K562 (cell line): Measurements from ENCODE around the gene SLC25A48. TPM values are rescaled to one million over a fixed set of nuclear protein-coding genes. Genes with fewer than 3 reads are reported as not detected.

ENCODE experiments used
- ATAC-seq: fragments of 200-7000 bp; cut with Tn5 transposase; 3 replicates; pipeline ENCODE4 v1.9.1; 2020; ENCODE audit warnings: moderate library complexity
- BruUV-seq: library from RNA; stranded (reverse); fragments of 400-500 nt; replicated peaks from 2 replicates; lab custom pipeline; 2021; lab: Mats Ljungman, UMichigan
- CTCF ChIA-PET: fragments of 300-600 bp; formaldehyde crosslinking; extraction: SDS; loops from one replicate; lab custom pipeline; 2021; ENCODE audit warnings: low intra/inter-chr PET ratio; lab: Yijun Ruan, JAX
- POLR2A ChIA-PET: fragments of 300-600, 350-650 bp; sonication (Branson Sonifier 250); formaldehyde crosslinking; extraction: SDS; loops from one replicate; lab custom pipeline; 2021; ENCODE audit warnings: antibody characterized with exemption, inconsistent platforms; lab: Yijun Ruan, JAX
- DNase-seq, 4 experiments: peaks; one replicate each; pipeline versions ENCODE4 v3.0.0 to v3.0.0-alpha.2; 2011 to 2018; ENCODE audit warnings: low spot score in 3 of 4, mixed read lengths in 3 of 4; ENCODE audit errors: extremely low read depth in 1 of 4
- FAIRE-seq: peaks from 2 replicates; lab custom pipeline; 2011; peaks lifted over from hg19 to GRCh38; lab: Jason Lieb, UNC
- H2AFZ ChIP-seq: 2 replicates; pipeline ENCODE4 v1.6.0; 2011; ENCODE audit warnings: low read depth, low read length, control low read depth, inconsistent platforms
- H3K27ac ChIP-seq: fragments of 200-600 bp; 3 replicates; pipeline ENCODE4 v1.8.0; 2011; ENCODE audit warnings: low read depth, mild to moderate bottlenecking, control low read depth, inconsistent platforms, low read length, moderate library complexity, mixed read lengths; ENCODE audit errors: extremely low read depth
- H3K27me3 ChIP-seq, 2 experiments: fragments of 300-600 bp in 1 of 2; 2 replicates in 1 of 2; 3 replicates in 1 of 2; pipeline versions ENCODE4 v1.6.0 to v1.8.0; 2011; ENCODE audit warnings: inconsistent platforms in 2 of 2, low read length in 2 of 2, mild to moderate bottlenecking in 1 of 2, mixed read lengths in 1 of 2, moderate library complexity in 1 of 2; ENCODE audit not compliant: control insufficient read depth in 2 of 2, insufficient read depth in 2 of 2
- H3K36me3 ChIP-seq: fragments of 300-600 bp; 3 replicates; pipeline ENCODE4 v1.8.0; 2011; ENCODE audit warnings: mild to moderate bottlenecking, low read length, inconsistent platforms; ENCODE audit not compliant: control insufficient read depth, insufficient read depth
- H3K4me1 ChIP-seq, 2 experiments: fragments of 200-600 bp in 1 of 2; replicated peaks in 1 of 2; 2 replicates in 1 of 2; 3 replicates in 1 of 2; pipeline versions ENCODE4 v1.5.1 to v1.8.0; 2011; ENCODE audit warnings: inconsistent platforms in 2 of 2, low read length in 2 of 2, mild to moderate bottlenecking in 1 of 2, mixed read lengths in 1 of 2, moderate library complexity in 1 of 2; ENCODE audit not compliant: control insufficient read depth in 2 of 2, insufficient read depth in 2 of 2
- H3K4me2 ChIP-seq: 2 replicates; pipeline ENCODE4 v1.6.1; 2011; ENCODE audit warnings: low read length, control low read depth, inconsistent platforms, mixed read lengths; ENCODE audit not compliant: insufficient read depth
- H3K4me3 ChIP-seq: fragments of 200-600 bp; sonication (generic), shearing (Covaris generic); 2 replicates; pipeline ENCODE4 v1.5.1; 2016; ENCODE audit warnings: control low read depth, inconsistent platforms
- H3K79me2 ChIP-seq: fragments of 200-600 bp; 3 replicates; pipeline ENCODE4 v1.8.0; 2011; ENCODE audit warnings: low read length, inconsistent platforms; ENCODE audit not compliant: control insufficient read depth, insufficient read depth
- H3K9ac ChIP-seq, 2 experiments: 2 replicates each; pipeline versions ENCODE4 v1.6.0 to v1.6.1; 2011; ENCODE audit warnings: low read depth in 2 of 2, low read length in 2 of 2, control low read depth in 1 of 2, inconsistent platforms in 1 of 2, mild to moderate bottlenecking in 1 of 2, mixed read lengths in 1 of 2; ENCODE audit not compliant: insufficient read depth in 1 of 2
- H3K9me1 ChIP-seq: one replicate; pipeline ENCODE4 v1.6.0; 2011; ENCODE audit warnings: inconsistent platforms, mild to moderate bottlenecking, low read length, moderate library complexity; ENCODE audit not compliant: control insufficient read depth, insufficient read depth
- H3K9me3 ChIP-seq: replicated peaks from 2 replicates; pipeline ENCODE4 v1.5.1; 2011; ENCODE audit warnings: low read depth, low read length, inconsistent platforms; ENCODE audit not compliant: control insufficient read depth, insufficient read depth
- H4K20me1 ChIP-seq: replicated peaks from 2 replicates; pipeline ENCODE4 v1.6.1; 2011; ENCODE audit warnings: low read length, inconsistent platforms, mixed read lengths; ENCODE audit not compliant: control insufficient read depth, insufficient read depth
- CEBPG ChIP-seq, 3 experiments: fragments of 200-800 bp in 1 of 3; sonication (Bioruptor generic) in 1 of 3; sonication (generic) in 1 of 3; formaldehyde crosslinking in 1 of 3; IDR thresholded peaks in 2 of 3; conservative IDR thresholded peaks in 1 of 3; 2 replicates each; pipeline versions ENCODE4 v1.6.1 to v1.8.0; 2016 to 2022; ENCODE audit warnings: missing compliant biosample characterization in 2 of 3, missing genetic modification characterization in 2 of 3, mild to moderate bottlenecking in 1 of 3, missing genetic modification reagents in 1 of 3
- ZNF184 ChIP-seq: sonication (generic); formaldehyde crosslinking; IDR thresholded peaks from 2 replicates; pipeline ENCODE4 v1.5.0; 2020; ENCODE audit warnings: missing genetic modification reagents
- ZNF212 ChIP-seq: fragments of 450-650 bp; formaldehyde crosslinking; IDR thresholded peaks from 2 replicates; pipeline ENCODE4 v1.4.0; 2020; ENCODE audit warnings: mild to moderate bottlenecking
- ZZZ3 ChIP-seq: fragments of 450-650 bp; IDR thresholded peaks from 2 replicates; pipeline ENCODE4 v1.6.1; 2016; ENCODE audit warnings: antibody characterized with exemption, mild to moderate bottlenecking, moderate library complexity
- WGBS: fragments of 100-300 bp; shearing (Covaris generic); methylation state at CpG from one replicate; pipeline ENCODE4 v1.1.6; 2016; ENCODE audit warnings: low coverage, mixed read lengths; ENCODE audit not compliant: insufficient coverage; ENCODE audit errors: missing lambda C conversion rate; 5-methylcytosine and 5-hydroxymethylcytosine counted together
- in situ Hi-C: fragments of 300-500 bp; cut with MboI; formaldehyde crosslinking; loops from 4 replicates; pipeline ENCODE4 v1.15.0; 2018; ENCODE audit warnings: inconsistent platforms, mixed read lengths
- intact Hi-C: fragments of 100-400 bp; cut with micrococcal nuclease; formaldehyde crosslinking; loops from 2 replicates; pipeline ENCODE4 v1.14.2; 2022
- polyA plus RNA-seq, 8 experiments: library from polyadenylated mRNA; depleted of rRNA in 4 of 8; stranded (reverse) in 5 of 8; unstranded in 3 of 8; fragments of >200 nt; fragmentation: Nextera tagmentation in 2 of 8; fragmentation: Illumina TruSeq in 1 of 8; extraction: Ambion mirVana in 2 of 8; extraction: Trizol in 1 of 8; gene quantifications; 2 replicates each; pipeline versions ENCODE4 v1.2.1 to v1.2.3, GENCODE V29; 2011 to 2014; ENCODE audit warnings: inconsistent platforms in 1 of 8, missing spikeins in 1 of 8
- total RNA-seq, 7 experiments: library from RNA; depleted of rRNA in 6 of 7; stranded (reverse); fragments of >200 nt in 6 of 7; fragmentation: Illumina TruSeq in 2 of 7; extraction: Trizol in 2 of 7; gene quantifications; 2 replicates each; pipeline versions ENCODE4 v1.2.1 to v1.2.3, GENCODE V29; 2011 to 2021; ENCODE audit warnings: low replicate concordance in 1 of 7
- TF ChIP-seq, protein P1 (sequence below), 2 experiments: IDR thresholded peaks in 1 of 2; conservative IDR thresholded peaks in 1 of 2; 2 replicates each; pipeline ENCODE4 v1.6.1; 2016; ENCODE audit warnings: low read depth in 2 of 2, mild to moderate bottlenecking in 1 of 2, missing compliant biosample characterization in 1 of 2, missing genetic modification characterization in 1 of 2, moderate library complexity in 1 of 2

Gene SLC25A48
- total and polyA plus RNA-seq, 9 of the 15 experiments (the other 6 are each of a cell fraction or from before 2014, with no cell fraction given) = 0.08 to 0.35 (median 0.23) TPM; not detected in 1

- in situ Hi-C loops = no loop called here
- Histone ChIP-seq H3K9me1 (no peaks in the 10 kb centered on the region), H2AFZ (no peak overlapping the region), H3K9me3 (no peaks in the 10 kb centered on the region), H3K79me2 (no peaks in the 10 kb centered on the region), H3K27me3 (peaks cover 0 to 9% of the 10 kb centered on the region in 2 experiments; a peak in 3 of 5 replicates), H3K4me2 (no peak overlapping the region), H3K4me1 (no peaks in the 10 kb centered on the region), H4K20me1 (no peaks in the 10 kb centered on the region), H3K27ac (no peak overlapping the region), H3K36me3 (no peaks in the 10 kb centered on the region), H3K9ac (no peak overlapping the region), H3K4me3 (no peak overlapping the region)
- FAIRE-seq (no peak), DNase-seq (no peak), ATAC-seq (no peak)
- TF ChIP-seq ZNF212 (CRISPR knock-in tag) (no peak), CEBPG (CRISPR knock-in tag; IDR thresholded peaks at IDR 0.05) (no peak), CEBPG (tag; conservative IDR thresholded peaks at IDR 0.05 in 1 of 2, IDR thresholded peaks at IDR 0.05 in 1 of 2) (0 out of 4 replicates have a peak, but pooled peaks of 1 of the 2 experiments have one; percentile 31)
- intact Hi-C loops = no loop called here
- POLR2A ChIA-PET = interaction anchor here (0.5 kb wide), 1 partner anchor 406 kb away, joined by 3 read pairs; no protein-coding TSS in a partner anchor
- CTCF ChIA-PET = no interaction called here
- WGBS = 0% methylated on average over 1 of the region's 1 CpG
- no TSS peak for BruUV-seq
These were observed 27.2 kb downstream of the SLC25A48 start for GRCh38 chr5:135861641-135862040.

- TF ChIP-seq ZNF184 (CRISPR knock-in tag) (no peak), ZZZ3 (no peak)
- TF ChIP-seq, protein P1, sequence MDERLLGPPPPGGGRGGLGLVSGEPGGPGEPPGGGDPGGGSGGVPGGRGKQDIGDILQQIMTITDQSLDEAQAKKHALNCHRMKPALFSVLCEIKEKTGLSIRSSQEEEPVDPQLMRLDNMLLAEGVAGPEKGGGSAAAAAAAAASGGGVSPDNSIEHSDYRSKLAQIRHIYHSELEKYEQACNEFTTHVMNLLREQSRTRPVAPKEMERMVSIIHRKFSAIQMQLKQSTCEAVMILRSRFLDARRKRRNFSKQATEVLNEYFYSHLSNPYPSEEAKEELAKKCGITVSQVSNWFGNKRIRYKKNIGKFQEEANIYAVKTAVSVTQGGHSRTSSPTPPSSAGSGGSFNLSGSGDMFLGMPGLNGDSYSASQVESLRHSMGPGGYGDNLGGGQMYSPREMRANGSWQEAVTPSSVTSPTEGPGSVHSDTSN (CRISPR knock-in tag; IDR thresholded peaks at IDR 0.05; ENCODE audit: low read depth) = no peak
- TF ChIP-seq, protein P1 (tag; conservative IDR thresholded peaks at IDR 0.05; ENCODE audit: low read depth) = no peak
- peaks cover 0 to 10% of the 10 kb centered on the region in 2 experiments; a peak in 3 of 5 replicates for H3K27me3 ChIP-seq
- no peak for DNase-seq
- H3K4me2 ChIP-seq = no peak overlapping the region
- H3K9me1 ChIP-seq = no peaks in the 10 kb centered on the region
- in situ Hi-C loops (no loop called here), intact Hi-C loops (no loop called here)
- no peak overlapping the region for H3K27ac ChIP-seq
- no peak for FAIRE-seq
- H3K4me3 ChIP-seq = no peak overlapping the region
- no peaks in the 10 kb centered on the region for H3K36me3 ChIP-seq
- no peak for ATAC-seq
- H3K4me1 ChIP-seq = no peaks in the 10 kb centered on the region
- POLR2A ChIA-PET = no interaction called here
- H3K9ac ChIP-seq = no peak overlapping the region
- H3K79me2 ChIP-seq = no peaks in the 10 kb centered on the region
- no TSS peak for BruUV-seq
- H3K9me3 ChIP-seq = no peaks in the 10 kb centered on the region
- CTCF ChIA-PET = no interaction called here
- H2AFZ ChIP-seq = no peak overlapping the region
- H4K20me1 ChIP-seq = no peaks in the 10 kb centered on the region
These were observed 27.6 kb downstream of the SLC25A48 start for GRCh38 chr5:135862086-135862485.
